GM11168 (cell line): ENCODE data around the gene HEPACAM2.

Experiments
- in situ Hi-C: fragments of 300-500 bp; cut with MboI; formaldehyde crosslinking; loops from one replicate; pipeline ENCODE4 v1.12.0; 2022; ENCODE audit warnings: low sequenced_read_pairs; ENCODE audit not compliant: unreplicated experiment

Gene HEPACAM2

DNA sequence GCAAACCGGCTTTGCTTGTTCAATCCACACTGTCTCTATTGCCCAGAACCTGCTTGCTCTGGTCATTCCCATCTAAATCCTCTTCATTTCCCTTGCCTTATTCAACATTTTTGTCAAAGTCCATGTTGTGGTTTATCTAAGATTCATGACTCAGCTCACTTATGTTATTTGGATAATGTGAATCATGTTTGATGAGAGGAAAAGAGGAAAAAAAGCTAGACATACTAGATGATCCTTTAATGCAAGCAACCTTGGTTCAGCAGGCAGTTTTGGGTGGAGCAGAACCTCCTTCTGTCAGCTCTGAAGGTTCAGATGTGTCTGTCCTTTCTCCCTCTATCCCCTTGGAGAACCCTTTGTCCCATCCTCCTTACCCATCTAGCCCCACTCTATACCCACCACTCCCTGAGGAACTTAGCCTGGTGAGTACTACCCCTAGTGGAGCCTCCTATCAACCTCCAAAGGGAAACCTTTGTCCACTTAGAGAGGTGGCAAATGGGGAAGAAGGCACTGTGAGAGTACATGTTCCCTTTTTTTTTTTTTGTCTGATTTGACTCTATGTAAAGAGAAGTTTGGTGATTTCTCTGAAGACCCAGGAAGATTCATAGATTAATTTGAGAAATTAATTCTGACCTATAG lies 76.0 kb downstream of the HEPACAM2 start:
- in situ Hi-C loops, result no loop called here

DNA sequence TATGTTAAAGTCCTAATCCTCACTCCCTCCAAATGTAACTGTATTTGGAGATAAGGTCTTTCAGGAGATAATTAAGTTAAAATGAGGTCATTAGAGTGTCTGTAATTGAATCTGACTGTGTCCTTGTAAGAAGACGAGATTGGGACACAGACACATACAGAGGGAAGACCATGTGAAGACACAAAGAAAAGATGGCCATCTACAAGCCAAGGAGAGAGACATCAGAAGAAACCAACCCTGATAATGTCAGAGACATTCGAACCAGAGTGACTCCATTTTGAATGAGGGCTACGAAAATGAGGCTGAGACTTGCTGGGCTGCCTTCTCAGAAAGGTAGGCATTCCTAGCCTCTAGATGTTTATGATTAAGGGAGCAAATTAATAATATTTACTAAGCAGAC lies 77.5 kb downstream of the HEPACAM2 start:
- in situ Hi-C loops, result no loop called here

DNA sequence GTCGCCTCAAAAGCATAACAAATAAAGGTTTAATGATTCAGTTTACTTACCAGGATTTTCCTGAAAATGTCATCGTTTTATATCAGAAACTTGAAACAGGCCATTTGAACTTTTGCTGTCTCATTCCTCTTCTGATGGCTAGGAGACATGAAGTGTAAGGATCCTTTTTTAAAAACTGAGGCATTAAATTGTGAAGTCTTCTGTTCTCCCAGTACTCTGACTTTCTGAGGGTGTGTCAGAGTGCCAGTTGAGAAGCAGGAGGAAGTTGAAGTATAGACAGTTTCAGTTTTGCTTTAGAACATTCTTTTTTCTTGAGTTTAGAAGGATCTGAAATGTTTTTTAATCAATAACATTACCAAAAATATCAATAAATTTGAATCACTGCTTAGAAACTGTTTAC lies 78.1 kb downstream of the HEPACAM2 start, which contains the start of gene SAMD9L:
TSS of gene SAMD9L (minus strand) at position 242 of the 400 bp plus-strand sequence. CDS start 12,414 bp downstream, outside the sequence.
- in situ Hi-C loops, result no loop called here

DNA sequence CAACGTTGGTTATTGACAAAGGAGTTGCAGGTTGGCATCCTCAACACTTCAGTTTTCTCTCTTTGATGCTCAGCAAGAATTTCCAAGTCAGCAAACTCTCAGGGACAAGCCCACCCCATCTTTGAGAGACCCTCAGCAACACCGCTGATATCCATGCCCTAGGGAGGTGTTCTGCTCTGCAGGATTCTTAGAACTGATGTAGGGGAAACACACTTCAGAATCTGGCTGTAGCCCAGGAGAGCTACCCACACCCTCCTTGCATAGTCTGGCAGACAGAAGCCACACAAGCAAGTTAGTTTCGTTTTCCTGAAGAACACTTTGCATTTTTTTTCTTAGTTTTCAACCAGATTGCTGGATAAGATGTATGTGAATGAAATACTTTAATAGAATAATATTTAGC lies 78.9 kb downstream of the HEPACAM2 start:
- in situ Hi-C loops, result no loop called here

DNA sequence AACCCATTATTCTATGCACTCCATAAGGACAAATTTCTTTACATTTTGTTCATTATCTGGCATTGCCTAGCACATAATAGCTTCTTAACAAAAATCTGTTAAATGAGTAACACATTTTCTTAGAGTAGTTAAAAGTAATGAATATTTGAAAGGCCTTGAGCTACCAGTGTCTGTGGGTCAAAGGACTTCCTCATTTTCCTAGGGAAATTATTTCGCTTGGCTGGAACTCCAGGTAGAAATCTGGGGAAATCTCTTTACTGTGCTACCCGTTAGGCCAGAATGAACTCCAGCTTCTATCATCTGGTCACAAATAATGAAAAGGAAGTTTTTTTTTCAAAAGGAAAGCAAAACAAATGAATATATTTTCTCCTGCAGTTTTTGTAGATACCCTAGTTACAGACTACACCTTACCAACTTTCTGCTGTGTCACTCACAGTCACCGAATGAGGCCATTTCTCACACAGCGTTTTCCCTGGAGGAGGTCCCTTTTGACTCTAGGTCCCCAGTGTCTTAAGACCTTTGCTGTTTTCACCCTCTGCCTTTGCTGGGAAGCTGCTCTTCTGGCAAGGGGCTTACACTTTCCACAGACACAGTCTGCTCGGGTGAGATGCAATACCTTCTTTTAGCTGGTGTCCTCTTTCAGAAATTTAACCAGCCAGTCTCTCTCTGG lies 79.7 kb downstream of the HEPACAM2 start:
- in situ Hi-C loops, result no loop called here

DNA sequence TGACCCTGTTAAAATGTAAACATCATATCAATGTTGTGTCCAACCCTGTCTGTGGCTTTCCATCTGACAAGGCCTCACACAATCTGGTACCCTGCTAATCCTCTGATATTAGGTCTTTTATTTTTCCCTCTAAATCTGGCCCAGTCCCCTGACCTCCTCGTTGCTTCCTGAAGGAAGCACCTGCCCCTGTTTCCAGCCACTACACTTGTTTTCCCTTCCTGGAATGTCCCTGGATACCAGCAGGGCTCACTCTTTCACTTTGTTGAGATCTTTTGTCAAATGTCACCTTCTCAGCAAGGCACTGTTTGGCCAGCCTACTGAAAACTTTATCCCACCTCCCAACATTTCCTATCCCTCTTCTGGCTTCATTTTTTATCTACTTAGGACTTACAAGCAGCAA lies 80.2 kb downstream of the HEPACAM2 start:
- in situ Hi-C loops, result no loop called here

DNA sequence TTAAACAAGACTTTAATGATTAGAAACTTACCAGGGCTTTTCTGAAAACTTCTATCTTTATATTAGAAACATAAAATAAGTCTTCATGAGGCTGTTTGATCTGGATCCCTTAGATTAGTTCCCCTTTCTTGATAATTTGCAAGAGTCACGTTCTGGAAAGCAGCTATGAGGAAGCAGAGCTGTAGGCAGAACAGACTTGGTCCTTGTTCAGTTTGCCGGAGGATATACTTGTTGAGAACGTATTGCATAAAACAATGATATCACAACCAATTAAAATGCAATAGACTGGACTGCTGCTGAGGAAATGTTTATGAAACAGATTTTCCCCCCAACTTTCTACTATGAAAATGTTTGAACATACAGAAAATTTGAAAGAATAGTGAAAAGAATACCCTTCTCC lies 80.9 kb downstream of the HEPACAM2 start:
- in situ Hi-C loops, result no loop called here

DNA sequence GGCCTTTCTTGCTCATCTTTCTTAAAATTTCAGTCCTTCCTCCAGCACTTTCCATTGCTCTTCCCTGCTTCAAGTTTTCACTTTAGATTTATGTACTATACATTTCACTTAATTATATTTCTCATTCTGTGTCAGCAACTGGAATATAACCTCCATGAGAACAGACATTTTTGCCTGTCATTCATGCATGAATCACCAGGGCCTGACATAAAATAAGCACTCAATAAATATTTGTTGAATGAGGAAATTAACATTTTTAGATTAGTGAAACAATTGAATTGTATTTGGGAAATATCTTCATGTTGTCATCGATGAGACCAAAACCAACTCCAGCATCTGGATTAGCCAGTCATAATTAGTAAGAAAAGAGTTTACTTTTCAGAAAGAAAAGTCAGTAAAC lies 84.1 kb downstream of the HEPACAM2 start:
- in situ Hi-C loops, result no loop called here

DNA sequence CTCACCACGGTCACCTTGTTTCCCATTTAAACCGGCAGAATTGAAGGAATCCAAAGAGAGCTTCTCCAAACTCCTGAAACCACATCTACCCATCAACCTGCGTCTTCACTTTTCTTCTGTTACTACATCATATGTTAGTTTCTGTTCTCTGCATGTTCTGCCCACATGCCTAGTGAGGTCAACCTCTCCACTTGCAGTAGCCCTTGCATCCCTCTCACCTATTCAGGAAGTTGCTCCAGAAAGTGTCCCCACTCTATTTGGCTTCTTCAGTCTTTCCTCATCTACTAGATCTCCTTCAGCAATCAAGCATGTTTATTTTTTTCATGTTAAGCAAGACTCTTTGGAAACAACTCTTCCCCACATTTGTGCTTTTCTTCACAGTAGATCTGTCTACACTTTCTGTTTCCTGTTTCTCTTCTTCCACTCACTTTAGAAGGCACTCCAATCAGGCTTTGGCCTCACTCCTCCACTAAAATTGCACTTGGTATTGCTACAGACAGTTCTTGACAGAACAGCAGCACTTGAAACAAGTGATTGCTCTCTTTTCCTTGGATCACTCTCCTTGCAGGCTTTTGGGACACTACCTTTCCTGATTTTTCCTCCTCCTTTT lies 85.6 kb downstream of the HEPACAM2 start:
- in situ Hi-C loops, result no loop called here

DNA sequence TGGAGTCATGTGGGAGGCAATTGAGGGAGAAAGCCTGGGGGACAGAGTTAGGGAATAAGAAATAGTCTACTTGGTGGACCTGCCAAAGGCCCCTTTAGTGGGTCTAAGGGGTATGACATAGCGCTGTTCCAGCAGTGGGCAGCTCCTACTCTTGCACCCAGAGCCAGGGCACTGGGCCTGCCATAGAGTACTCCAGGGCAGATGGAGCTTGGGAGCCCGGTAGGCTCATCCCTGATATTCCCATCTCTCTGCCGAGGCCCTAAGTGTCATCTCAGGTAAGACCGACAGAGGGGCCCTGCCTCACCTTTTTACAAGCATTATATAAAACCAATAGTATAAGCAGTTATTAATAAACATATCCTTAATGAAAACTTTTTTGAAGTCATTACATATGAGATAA lies 87.7 kb downstream of the HEPACAM2 start:
- in situ Hi-C loops, result no loop called here
